GM11168 (cell line): ENCODE data around the gene SDK2.

ENCODE experiments used
- in situ Hi-C: fragments of 300-500 bp; cut with MboI; formaldehyde crosslinking; loops from one replicate; pipeline ENCODE4 v1.12.0; 2022; ENCODE audit warnings: low sequenced_read_pairs; ENCODE audit not compliant: unreplicated experiment

Gene SDK2

DNA sequence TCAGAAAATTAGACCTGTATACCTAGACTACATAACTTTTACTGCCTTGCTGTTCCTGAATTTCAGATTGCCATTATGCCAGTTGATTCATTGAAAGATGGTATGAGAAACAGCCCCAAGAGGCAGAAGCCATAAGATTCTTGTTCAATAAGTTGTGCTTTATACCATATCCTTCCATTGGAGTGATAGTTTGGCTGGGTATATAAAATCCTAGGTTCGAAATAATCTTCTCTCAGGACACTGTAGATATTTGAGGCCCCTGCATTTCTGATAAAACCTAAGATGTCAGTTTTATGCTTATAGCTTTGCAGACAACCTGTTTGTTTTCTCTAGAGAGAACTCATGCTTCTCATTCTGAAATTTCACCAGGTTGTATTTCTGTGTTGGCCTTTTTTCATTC is 9.6 kb upstream of the SDK2 start:
- in situ Hi-C loops: no loop called here

DNA sequence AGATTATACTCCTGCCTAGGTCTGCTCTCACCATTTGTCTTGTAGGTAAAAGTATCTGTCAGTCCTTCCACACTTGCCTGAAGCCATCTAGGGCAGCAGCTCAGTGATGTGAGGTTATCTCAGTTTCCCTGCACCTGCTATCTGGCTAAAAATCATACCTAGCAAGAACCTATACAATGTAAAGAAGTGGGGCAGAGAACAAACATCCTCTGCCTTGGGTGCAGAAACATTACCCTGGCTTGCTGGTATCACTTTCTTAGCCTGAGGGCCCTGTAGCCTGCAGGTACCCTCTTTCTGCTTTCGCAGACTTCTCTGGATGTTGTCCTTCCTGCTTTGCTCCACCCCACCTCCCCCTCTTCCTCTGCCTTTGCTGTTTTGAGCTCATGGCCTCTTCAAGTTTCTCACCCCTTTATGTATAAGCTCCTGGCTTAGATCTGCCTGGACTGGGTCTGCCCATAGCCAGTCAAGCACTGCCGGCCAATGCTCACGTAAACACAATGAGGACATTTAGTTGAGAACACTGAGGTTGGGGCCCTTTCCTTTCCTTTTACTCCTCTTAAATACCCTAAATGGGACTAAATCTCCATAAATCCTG is 8.7 kb upstream of the SDK2 start:
- in situ Hi-C loops: no loop called here

DNA sequence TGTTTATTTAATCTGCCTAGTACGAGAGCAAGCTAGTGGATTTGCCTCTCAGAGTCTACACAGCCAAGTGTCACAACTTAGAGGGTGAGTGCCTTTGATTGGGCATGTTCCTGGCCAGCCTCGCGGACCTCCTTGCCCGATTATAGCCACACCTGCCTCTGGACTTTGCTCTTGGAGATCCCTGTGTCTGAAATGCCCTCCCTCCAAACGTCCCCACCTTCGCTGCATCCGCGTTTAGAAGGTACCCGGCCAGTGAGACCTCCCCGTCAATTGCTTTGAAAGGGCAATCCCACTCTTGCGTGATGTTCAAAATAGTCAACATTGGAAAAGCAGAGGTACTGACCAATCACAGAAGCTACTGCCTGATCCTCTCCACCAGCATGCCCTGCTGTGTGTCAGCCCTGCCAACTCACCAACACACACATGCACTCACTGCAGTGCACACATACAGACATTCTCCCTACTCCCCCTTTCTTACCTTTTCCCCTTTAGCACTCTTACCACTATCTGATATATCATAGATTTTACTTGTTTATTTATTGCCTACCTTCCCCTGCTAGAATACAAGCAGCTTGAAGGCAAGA is 6.5 kb upstream of the SDK2 start:
- in situ Hi-C loops: no loop called here

DNA sequence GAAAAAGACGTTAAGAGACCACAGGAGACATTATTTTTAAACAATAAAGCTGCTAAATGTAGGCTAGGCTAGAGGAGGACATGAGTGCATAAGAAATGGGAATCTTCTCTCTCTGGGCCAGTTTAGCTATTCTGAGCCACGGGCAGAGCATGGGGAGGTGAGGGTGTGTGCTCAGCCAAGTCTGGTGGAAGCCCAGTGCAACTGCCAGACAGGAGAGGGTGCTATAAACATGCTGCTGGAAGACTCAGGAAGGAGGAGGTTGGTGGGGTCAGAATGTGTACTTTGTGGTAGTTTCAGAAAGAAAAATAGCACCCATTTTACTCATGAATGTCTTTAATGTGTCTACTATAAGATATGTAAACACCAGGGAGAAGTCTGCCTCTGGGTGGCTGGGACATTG is 5.9 kb upstream of the SDK2 start:
- in situ Hi-C loops: no loop called here

DNA sequence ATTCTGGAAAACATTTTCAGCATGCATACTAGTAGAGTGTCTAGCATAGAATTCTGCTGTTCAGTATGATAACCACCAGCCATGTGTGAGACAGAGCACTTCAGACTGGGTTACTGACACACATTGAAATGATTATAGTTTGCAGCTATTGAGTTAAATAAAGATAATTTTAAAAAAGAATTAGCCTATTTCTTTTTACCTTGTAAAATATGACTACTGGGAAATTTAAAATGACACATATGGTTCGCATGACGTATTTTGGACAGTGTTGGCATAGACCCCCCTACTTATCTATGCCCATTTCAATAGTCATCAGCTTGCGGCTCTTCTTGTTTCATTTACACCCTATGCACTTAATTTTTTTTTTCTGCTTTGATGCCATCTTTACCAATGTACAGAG is 4.7 kb upstream of the SDK2 start:
- in situ Hi-C loops: no loop called here

DNA sequence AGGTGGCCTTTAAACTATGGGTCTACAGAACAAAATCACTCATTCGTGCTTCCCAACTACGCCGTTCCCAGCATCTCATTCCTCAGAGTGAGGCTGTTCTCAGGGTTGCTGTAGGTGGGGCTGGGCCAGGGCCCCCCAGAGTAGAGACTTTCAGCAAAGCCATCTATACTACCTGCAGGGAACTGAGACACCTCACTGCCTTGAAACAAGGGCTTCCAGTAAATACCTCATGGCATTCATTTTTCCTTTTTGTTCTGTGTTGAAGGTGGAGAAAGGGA is 4.2 kb upstream of the SDK2 start:
- in situ Hi-C loops: no loop called here

DNA sequence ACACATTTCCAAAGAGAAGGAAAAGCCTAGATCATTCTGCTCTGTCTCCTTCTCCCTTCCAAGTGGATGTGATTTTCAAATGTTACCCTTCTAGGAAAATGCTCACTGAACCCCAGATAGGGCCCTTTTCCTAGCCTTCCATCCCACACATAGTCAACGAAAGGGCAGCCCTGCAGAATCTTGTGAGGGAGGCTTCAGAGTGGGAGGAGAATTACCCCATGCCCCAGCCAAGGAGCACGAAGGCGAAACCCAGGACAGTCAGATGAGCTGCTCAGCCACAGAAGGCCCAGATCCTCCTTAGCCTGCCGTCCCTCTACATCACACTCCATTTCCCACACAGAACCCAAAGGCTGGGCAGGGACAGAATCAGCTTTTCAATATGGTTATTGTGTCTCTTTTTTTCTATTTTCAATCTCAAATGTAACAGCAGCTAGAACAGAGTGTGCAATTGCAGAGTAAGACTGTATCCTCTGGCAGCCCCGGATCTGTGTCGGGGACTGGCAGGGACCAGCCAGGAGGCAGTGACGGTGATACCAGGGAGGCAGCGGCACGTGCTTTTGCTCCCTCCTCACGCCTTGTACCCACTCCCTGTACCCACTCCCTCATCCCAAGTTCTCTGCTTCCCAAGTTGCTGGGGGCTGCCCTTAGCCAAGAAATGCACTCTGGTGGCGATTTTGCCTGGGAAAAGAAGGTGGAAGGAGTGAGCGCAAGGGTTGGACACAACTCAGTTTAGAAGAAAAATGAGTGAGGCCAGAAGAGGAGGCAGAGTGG is 3.7 kb upstream of the SDK2 start:
- in situ Hi-C loops: no loop called here

DNA sequence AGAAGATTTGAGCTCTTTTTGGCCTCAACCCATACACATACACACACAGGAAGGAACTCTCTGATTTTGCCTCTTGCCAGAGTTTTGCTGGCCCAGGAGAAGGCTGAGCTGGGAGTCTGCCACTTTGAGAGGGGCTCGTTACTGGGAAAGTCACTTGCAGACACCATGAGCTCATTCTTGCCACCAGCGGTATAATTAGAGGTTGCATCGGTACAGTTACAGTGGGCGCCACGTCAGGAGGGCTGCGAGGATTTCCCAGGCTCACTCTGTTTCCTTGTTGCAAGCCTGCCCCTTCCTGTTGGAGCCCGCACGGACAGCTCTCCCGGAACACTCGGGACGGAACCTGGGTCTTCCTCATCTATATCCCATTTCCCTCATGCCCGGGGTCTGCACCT is 3.1 kb upstream of the SDK2 start:
- in situ Hi-C loops: no loop called here

DNA sequence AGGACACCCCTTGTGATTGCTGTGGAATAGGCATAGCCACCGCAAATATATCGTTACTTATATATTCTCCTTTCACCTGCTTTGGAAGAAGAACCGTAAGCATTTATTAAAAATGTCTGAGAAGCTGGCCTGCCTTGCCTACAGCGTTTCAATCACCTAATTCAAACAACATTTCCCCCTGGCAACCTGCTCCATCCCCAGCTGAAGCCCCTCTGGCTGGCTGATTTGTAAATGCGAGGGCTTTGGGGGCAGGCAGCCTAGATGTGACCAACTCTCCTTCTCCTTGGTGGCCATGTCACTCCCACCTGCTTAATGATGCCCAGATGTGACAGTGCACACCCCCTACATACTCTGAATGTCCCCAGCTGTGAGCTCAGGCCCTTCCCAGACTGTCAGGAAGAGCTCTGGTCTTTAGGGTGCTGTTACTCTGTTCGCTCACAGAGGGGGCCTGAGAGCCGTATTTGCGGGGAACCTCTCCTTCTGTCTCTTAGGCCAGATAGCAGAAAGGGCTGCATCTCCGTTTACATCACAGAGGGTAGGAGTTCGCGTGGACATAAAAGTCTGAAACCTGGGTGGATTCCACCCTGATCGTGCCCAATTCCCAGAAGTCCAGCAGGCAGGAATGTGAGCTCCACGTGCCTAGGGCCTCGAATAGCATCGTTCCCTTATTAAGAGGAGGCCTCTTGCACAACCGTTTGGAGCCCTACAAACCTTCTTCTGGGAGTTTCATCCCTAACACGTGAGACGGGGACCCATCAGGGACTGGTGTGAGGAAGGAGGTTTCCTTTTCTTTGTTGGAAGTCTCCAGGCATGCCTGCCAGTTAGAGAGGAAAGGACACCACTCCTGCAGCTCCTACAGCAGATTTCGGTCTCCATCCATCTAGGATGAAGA is 2.4 kb upstream of the SDK2 start:
- in situ Hi-C loops: no loop called here

DNA sequence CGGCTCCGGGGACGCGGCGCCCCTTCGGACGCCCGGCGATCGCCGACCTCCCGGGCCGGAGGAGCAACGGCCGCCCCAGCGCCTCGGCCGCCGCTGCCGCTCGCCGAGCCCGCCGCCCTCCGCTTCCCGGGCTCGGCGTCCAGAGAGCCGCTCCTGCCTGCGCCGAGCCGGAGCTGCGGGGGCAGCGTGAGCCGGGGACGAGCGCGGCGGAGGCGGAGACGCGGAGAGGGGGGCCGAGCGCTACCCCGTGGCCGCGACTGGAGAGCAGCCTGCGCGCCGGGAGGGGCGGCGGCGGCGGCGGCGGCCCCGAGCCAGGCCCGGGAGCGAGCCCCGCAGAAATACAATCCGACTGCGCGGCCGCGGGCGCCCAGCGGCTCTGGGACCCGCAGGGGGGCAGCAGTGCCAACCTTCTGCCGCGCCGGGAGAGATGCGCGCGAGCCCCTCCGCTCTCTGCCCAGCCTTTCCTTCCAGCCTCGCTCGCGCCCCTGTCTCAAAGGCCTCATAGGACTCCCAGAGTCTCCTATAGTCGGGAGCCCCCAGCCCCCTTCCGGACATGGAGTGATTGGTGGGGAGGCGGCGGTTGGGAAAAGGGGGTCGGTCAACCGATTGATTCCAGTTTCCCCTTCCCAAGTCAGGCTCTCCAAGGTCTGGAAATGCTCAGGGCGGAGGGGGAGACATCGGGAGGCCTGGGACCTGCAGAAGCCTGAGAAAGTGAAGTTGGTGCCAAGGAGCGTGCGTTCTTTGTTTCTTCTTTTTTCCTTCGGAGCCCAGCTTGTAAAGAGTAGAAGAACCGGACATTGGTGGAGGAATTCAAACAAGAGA is 1.0 kb upstream of the SDK2 start:
- in situ Hi-C loops: no loop called here

DNA sequence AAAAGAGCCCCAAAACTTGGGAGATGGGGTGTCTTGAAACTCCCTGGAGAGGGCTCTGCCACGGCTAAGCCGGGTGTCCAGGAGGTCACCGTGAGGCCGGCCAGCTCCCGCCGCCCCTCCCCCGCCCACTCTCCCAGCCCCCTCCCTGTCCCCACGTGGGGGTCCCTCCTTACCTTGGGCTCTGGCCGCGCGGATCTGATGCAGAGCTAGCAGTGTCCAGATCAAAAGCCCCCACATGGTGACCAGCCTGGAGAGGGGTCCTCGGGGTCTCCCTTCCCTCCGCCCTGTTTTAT is 447 bp downstream of the SDK2 start:
- in situ Hi-C loops: no loop called here

DNA sequence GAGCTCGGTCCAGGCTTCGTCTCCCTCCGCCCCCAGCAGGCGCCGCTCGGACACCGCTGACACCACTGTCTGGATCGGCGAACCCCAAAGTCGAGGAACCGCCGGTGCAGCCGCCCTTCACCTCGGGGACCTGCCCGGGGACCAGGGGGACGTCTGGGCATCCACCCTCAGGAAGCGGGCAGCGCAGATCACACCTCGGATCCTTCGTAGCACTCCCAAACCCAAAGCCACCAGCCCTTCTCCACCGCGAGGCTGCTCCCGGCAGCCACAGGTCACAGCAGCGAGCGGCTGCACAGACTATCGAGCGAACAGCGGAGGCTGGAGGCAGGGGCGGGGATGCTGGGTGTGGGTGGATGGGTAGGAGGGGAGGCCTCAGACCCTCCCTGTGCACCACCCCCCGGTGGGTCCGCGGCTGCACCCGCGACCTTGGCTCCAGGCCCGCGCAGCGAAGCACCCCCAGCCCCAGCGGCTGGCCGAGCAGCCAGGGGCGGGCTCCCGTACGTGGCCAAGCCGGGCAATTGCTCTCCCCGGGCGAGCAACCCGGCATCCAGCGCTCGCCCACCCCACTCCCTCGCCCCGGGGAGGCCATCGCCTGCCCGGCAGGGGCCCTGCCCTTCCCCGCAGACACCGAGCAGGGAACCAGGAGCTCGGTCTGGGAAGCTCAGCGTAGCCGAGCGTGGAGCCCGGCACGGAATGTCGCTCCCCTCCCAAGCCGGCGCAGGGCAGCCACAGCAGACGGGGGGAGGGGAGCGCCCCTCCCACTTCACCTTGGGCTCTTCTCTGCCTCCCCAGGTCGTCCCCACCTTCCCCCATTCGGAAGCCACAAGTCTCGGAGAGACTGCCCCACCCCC is 1.0 kb downstream of the SDK2 start:
- in situ Hi-C loops: no loop called here

DNA sequence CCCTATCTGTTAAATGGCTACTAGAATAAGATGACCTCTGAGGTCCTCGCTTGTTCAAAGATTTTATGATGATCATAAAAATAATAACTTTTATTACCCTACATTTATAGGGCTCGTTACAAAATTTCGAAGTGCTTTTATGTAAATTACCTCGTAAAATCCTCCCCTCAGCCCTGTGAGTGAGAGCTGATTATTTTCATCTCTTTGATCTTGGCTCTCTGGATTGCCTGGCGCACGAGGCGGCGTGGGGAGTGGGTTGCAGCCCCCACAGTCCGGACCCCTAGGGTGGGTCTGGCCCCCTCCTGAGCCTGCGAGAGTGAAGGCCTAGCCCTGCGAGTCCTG is 1.6 kb downstream of the SDK2 start:
- in situ Hi-C loops: no loop called here

DNA sequence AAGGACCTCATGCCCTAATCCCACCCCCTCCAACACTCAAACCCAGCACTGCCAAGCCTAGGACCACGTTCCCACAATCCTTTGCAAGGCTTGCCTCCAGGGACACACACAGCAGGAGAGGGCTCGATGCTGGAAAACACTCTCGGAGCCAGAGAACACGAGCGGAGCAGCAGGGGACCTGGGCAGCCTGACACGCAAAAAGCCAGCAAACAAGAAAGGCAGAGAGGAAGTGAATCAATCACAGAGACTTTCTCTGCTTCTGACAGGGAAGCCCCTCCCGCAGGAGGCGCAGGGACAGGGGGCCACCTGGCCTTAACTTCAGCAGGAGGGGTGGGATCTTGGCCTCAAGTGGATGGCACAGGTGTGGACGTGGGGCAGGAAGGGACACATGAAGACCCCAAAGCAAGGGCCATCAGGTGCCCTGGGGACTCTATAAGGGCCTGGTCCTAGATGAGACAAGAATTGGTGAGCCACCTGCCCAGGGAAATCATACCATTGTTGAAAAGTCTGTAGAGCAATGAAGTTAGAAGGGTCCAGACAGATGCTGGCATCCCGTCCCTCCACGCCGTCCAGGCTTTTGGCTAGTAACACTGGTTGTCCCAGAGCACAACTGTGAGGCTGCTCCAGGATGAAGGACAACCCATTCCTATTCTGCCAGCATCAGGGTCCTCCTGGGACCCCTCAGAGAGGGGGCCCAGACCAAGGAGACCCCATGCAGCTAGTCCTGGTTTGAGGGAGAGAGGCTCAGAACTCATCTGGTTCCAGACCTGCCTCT is 2.2 kb downstream of the SDK2 start:
- in situ Hi-C loops: no loop called here

DNA sequence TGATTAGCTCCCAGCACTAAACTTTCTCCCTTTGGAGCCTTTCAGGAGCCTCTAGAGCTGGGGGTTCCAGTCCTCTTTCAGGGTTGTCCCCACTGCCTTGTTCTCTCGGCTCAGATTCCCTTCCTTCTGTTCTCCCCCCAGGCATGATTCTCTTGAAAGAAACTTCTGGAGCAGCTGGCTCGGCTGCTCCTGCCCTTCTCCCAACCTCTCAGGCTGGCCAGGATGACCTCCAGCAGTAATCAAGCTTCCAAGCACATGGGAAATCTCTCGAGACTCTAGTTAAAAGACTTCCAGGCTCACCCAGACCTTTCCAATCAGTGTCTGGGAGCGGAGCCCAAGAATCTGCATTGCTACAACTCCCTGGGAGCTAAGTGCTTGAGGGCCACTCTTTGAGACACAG is 3.6 kb downstream of the SDK2 start:
- in situ Hi-C loops: no loop called here

DNA sequence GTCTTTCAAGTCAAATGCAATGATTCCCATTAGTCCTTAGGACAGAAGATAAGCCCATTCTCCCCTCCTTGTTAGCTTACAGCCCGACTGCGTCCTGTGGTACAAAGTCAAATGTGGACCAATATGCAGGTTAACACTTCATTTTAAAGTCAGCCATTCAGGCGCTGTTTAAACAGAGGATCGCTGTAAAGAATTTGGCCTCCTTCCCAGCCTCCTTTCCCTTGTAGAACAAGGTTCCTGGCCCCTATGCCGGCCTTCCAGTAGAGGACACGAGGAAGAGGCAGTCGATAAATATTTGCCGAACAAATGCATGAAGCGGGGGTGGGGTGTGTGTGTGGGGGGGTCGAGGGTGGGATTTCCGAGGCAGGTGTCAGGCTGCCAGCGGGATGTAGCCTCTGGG is 4.3 kb downstream of the SDK2 start:
- in situ Hi-C loops: no loop called here

DNA sequence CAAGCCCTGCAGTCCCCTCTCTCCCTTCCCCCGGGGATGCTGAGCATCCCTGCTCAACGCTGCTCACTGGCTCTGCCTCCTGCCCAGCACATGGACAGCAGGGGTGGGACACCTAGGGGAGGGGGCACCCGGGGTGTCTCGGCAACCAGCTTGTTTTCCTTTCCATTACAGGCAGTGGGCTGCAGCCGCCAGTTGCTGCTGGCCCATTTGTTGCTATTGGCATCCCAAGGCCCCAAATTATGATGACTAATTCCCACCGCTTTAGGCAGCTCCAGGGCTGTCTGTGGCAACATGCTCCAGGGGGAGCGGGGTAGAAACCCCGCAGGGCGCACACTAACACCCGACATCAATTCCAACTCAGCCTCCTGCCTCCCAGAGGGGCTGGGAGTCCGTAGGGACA is 4.9 kb downstream of the SDK2 start:
- in situ Hi-C loops: no loop called here

DNA sequence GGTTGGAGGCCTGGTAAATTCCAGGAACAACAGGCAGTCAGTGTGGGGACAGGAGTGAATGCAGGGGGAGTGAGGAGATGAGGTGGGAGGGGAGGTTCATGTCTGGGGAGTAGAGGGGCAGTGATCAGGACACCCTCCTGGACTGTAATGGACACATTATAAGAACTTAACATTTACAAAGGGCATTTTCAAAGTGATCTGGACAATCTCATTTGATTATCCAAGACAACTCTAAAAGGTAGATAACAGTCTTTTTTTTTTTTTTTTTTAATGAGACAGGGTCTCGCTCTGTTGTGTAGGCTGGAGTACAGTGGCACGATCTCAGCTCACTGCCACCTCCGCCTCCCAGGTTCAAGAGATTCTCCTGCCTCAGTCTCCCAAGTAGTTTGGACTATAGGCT is 5.7 kb downstream of the SDK2 start:
- in situ Hi-C loops: no loop called here

DNA sequence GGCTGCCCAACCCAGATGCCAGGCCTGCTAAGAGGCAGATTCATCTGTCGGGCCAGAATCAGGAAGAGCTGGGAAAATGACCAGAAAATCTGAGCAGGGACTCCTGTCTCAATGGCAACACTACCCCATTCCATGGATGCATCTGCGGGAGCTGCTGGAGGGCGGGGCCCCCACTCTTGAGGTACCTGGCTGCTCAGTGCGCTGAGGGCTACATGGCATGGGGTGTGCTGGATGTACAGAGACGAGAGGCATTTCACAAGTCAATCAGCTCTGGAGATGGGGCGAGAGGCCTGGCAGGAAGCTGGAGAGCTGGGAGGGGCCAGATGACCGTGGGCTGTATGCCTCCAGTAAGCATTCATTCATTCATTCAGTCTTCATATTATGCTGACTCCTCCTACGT is 6.4 kb downstream of the SDK2 start:
- in situ Hi-C loops: no loop called here
